Lower lobe of right lung (tissue), 2 donors: ENCODE data around the gene VPS26B. TPM values are rescaled to one million over a fixed set of nuclear protein-coding genes. Genes with fewer than 3 reads are reported as not detected.
"Not testable (repeated sequence)": the region's sequence is repeated elsewhere in the genome, so short reads cannot be mapped to it uniquely, and the experiment has no call there.

ENCODE experiments used
- ATAC-seq, 2 donors: fragments of 200-7000 bp; cut with Tn5 transposase; one replicate each; pipeline ENCODE4 v1.9.1; 2020 to 2022; ENCODE audit warnings: mild to moderate bottlenecking in 2 of 2, moderate library complexity in 2 of 2
- DNase-seq: peaks from one replicate; pipeline ENCODE4 v3.0.0-alpha.2; 2020
- H3K27ac ChIP-seq: fragments of 200-600 bp; one replicate; pipeline ENCODE4 v1.8.0; 2022
- H3K27me3 ChIP-seq: fragments of 200-600 bp; one replicate; pipeline ENCODE4 v1.8.0; 2022; ENCODE audit warnings: low read depth
- H3K36me3 ChIP-seq: fragments of 200-600 bp; one replicate; pipeline ENCODE4 v1.8.0; 2022; ENCODE audit warnings: mild to moderate bottlenecking
- H3K4me1 ChIP-seq: fragments of 200-600 bp; one replicate; pipeline ENCODE4 v1.8.0; 2022
- H3K4me3 ChIP-seq: fragments of 200-600 bp; one replicate; pipeline ENCODE4 v1.8.0; 2022; ENCODE audit warnings: mild to moderate bottlenecking
- H3K9me3 ChIP-seq: fragments of 200-600 bp; one replicate; pipeline ENCODE4 v1.8.0; 2022
- intact Hi-C: fragments of 100-400 bp; cut with DNase I; formaldehyde crosslinking; loops from one replicate; pipeline ENCODE4 v1.11.0; 2022
- total RNA-seq: library from RNA; stranded (reverse); fragmentation: NEBNext Ultra II Directional; extraction: Animal tissue kit (Norgen Biotek cat#: 25700); gene quantifications from one replicate; pipeline ENCODE4 v1.2.1, GENCODE V29; 2021
- TF ChIP-seq, protein P1 (sequence below): fragments of 200-600 bp; IDR thresholded peaks from one replicate; pipeline ENCODE4 v1.8.0; 2022; ENCODE audit warnings: antibody characterized with exemption, mild to moderate bottlenecking
- donor health status: DM: no; HTN: yes; CAD: no; lungs with severe emphysema.

VPS26B gene
- total RNA-seq, 1 donor from 2014 or later: 42.7 TPM

- TF ChIP-seq, protein P1, sequence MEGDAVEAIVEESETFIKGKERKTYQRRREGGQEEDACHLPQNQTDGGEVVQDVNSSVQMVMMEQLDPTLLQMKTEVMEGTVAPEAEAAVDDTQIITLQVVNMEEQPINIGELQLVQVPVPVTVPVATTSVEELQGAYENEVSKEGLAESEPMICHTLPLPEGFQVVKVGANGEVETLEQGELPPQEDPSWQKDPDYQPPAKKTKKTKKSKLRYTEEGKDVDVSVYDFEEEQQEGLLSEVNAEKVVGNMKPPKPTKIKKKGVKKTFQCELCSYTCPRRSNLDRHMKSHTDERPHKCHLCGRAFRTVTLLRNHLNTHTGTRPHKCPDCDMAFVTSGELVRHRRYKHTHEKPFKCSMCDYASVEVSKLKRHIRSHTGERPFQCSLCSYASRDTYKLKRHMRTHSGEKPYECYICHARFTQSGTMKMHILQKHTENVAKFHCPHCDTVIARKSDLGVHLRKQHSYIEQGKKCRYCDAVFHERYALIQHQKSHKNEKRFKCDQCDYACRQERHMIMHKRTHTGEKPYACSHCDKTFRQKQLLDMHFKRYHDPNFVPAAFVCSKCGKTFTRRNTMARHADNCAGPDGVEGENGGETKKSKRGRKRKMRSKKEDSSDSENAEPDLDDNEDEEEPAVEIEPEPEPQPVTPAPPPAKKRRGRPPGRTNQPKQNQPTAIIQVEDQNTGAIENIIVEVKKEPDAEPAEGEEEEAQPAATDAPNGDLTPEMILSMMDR: no peak
These were observed 52.9 kb downstream of the VPS26B start for GRCh38 chr11:134277183-134278001.

GRCh38 chr11:134278356-134278755 is 53.9 kb downstream of the VPS26B start:
- Histone ChIP-seq H3K4me1 (peaks cover 22% of the 10 kb centered on the region), H3K9me3 (no peaks in the 10 kb centered on the region), H3K36me3 (no peaks in the 10 kb centered on the region), H3K27me3 (peaks cover 73% of the 10 kb centered on the region), H3K4me3 (no peak overlapping the region), H3K27ac (no peak overlapping the region)
- intact Hi-C loops: no loop called here
- TF ChIP-seq, protein P1: no peak
- no peak for DNase-seq
- no peak for ATAC-seq

More at GRCh38 chr11:134277183-134278001, 52.9 kb downstream of the VPS26B start:
- H3K4me3 ChIP-seq: peak overlapping the region; percentile 47
- peaks cover 83% of the 10 kb centered on the region for H3K27me3 ChIP-seq
- no peaks in the 10 kb centered on the region for H3K36me3 ChIP-seq
- H3K27ac ChIP-seq: no peak overlapping the region
- ATAC-seq: no peak
- H3K4me1 ChIP-seq: peaks cover 22% of the 10 kb centered on the region
- intact Hi-C loops: no loop called here
- no peak for DNase-seq
- H3K9me3 ChIP-seq: no peaks in the 10 kb centered on the region

DNA sequence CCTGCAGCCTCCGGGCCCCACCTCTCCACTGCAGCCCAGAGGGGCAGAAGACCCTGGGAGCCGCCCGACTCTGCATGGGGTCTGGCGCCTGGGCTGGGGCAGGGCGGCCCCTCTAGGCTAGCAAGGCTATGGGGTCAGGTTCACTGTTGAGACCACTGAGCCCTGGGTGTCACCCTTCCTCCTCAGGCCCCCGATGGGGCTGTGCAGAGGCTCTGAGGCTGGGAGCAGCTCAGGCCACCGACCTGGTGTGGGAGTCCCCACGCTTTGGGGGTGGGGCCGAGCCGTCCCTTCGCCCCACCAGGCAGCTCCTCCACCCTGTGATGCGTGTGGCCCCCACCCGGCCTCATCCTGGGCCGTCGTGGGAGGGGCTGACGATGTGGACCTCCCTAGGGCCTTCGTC is 57.2 kb downstream of the VPS26B start:
- DNase-seq, H3K4me3 ChIP-seq, H3K27ac ChIP-seq, H3K4me1 ChIP-seq, H3K9me3 ChIP-seq, intact Hi-C loops, H3K36me3 ChIP-seq: not testable (repeated sequence)
- peak in 1 of 2 donors; percentile 8 for ATAC-seq
- peaks cover 40% of the 10 kb centered on the region for H3K27me3 ChIP-seq

DNA sequence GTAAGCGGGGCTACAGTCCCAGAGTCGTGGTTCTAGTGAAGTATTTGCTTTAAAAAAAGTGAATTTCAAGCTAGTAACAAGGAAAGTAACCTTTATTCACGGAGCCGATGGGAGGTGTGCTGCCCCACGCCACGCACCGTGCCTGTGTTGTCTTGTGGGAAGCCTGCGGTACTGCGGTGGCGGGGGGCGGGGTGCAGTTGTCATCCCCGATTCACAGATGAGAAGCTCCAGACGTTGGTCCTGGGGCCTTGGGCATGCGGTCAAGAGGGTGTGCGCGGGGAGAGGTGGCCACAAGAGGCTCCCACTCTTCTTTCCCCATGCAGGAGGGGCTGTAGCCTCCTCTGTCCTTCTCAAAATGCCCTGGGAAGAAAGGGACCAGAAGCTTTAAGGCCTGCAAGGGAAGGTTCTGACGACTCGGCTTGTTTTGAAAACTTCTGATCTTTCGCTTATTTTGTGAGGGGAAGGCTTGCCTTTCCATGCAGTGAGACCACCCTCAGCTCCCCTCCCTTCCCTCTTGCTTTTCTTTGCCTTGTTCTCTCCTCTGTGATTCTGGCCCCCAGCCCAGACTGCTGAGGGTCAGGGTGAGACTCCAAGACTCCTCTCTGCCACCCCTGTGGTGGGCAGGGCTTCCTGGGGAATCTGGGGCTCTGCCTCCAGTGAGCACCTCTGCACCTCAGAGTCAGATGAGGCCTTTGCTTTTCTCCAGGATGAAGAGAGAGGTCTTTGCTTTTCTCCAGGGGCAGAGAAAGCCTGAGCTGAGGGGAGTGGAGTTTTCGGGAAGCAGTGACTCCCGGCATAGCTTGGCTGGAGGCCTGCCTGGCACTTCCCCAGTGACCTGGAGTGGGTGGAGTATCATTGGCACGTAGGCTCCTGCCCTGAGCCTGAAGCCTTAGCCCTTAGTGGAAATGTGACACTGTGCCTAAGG is 57.9 kb downstream of the VPS26B start:
- TF ChIP-seq, protein P1: no peak
- DNase-seq (no peak), ATAC-seq (peak; percentile 71 to 88)
- Histone ChIP-seq H3K27ac (no peak overlapping the region), H3K36me3 (no peaks in the 10 kb centered on the region), H3K9me3 (no peaks in the 10 kb centered on the region), H3K27me3 (peaks cover 33% of the 10 kb centered on the region), H3K4me3 (no peak overlapping the region), H3K4me1 (no peaks in the 10 kb centered on the region)
- intact Hi-C loops: no loop called here

GRCh38 chr11:134283461-134284230 is 59.2 kb downstream of the VPS26B start:
- H3K4me3 ChIP-seq: no peak overlapping the region
- DNase-seq (no peak), ATAC-seq (no peak)
- no peaks in the 10 kb centered on the region for H3K4me1 ChIP-seq
- H3K36me3 ChIP-seq: no peaks in the 10 kb centered on the region
- H3K27ac ChIP-seq: no peak overlapping the region
- TF ChIP-seq, protein P1: no peak
- intact Hi-C loops: no loop called here
- peaks cover 20% of the 10 kb centered on the region for H3K27me3 ChIP-seq
- H3K9me3 ChIP-seq: no peaks in the 10 kb centered on the region

- H3K27ac ChIP-seq, H3K9me3 ChIP-seq, DNase-seq, intact Hi-C loops, H3K4me1 ChIP-seq, H3K4me3 ChIP-seq, ATAC-seq, H3K36me3 ChIP-seq: not testable (repeated sequence)
- H3K27me3 ChIP-seq: peaks cover 13% of the 10 kb centered on the region
These were observed 59.9 kb downstream of the VPS26B start for GRCh38 chr11:134284349-134284748.
